ENCODE results near the gene ITGA11. TPM values are rescaled to one million over a fixed set of nuclear protein-coding genes. Genes with fewer than 3 reads are reported as not detected.
A peak's percentile ranks its signal among the peaks of the same experiment; 100 is the strongest.

Gene ITGA11
- total and polyA plus RNA-seq, 2 of the 4 experiments (the other 2 are of a cell fraction), result 4.1 to 6.6 TPM

DNA sequence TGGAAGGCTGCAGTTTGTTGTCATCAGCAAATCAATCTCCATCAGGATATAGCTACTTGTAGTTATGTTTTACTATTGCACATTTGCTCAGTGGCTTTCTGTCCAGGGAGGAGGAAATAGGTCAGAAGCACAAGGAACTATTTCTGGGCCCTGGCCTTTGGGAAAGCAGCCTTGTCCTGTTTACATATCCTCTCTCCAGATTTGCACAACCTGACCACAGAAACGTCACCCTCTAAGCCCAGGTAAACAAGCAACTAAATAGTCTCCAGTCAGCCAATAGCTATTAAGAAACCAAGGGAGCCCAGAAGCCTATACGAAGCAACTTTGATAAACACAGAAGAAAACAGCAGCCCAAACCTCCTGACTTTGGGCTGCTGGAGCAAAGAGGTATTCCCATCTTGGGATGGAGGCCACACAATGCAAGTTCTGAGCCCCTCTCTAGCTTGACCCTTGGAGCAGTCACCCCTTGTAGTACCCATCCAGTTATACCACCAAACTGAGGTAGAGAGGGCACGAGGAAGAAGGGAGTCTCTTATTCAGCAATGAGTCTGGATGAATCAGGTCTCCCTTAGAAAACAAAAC is 156.7 kb downstream of the ITGA11 start:
- H4K8ac ChIP-seq (ENCODE audit: low read depth in 2 of 2, low read length in 2 of 2), result peak overlapping the region; percentile 20 to 97; a peak in 3 of 4 replicates
- H3K4me3 ChIP-seq (ENCODE audit: insufficient read depth, low read depth, low read length), result no peak overlapping the region
- peak overlapping the region; percentile 87; the same call in 1 of the 2 replicates for H2AK5ac ChIP-seq (ENCODE audit: low read depth, low read length)
- WGBS, 2 experiments (ENCODE audit: extremely low coverage in 2 of 2, insufficient read length in 1 of 2), result no CpG with 5 or more reads among the region's 3 CpGs
- H3K9me3 ChIP-seq (ENCODE audit: control insufficient read depth, insufficient read depth, low read length), result no peaks in the 10 kb centered on the region
- H3K4me2 ChIP-seq (ENCODE audit: low read depth, low read length), result peak overlapping the region; percentile 66
- peak overlapping the region; percentile 93 for H2BK120ac ChIP-seq (ENCODE audit: low read depth, low read length)
- H3K27me3 ChIP-seq (ENCODE audit: control insufficient read depth, insufficient read depth, low read length), result no peaks in the 10 kb centered on the region
- ATAC-seq (ENCODE audit: low read depth) (no peak), DNase-seq (peak; percentile 88)
- peak overlapping the region; percentile 96 for H3K4ac ChIP-seq (ENCODE audit: low read depth, low read length)
- H3K4me1 ChIP-seq (ENCODE audit: control insufficient read depth, insufficient read depth, low read length), result peaks cover 37% of the 10 kb centered on the region
- dilution Hi-C loops (cut with HindIII; ENCODE audit: low sequenced_read_pairs, unreplicated experiment), result no loop called here
- intact Hi-C loops (cut with micrococcal nuclease), result no loop called here
- H3K9ac ChIP-seq (ENCODE audit: low read depth, low read length), result peak overlapping the region; percentile 59
- H3K9me1 ChIP-seq (ENCODE audit: insufficient read depth, low read length), result peaks cover 21% of the 10 kb centered on the region
- peak overlapping the region; percentile 90 for H2BK20ac ChIP-seq (ENCODE audit: low read depth, low read length)
- H3K79me1 ChIP-seq (ENCODE audit: low read depth in 1 of 2, low read length in 2 of 2), result peaks cover 17 to 57% of the 10 kb centered on the region in 2 experiments
- H3K23ac ChIP-seq (ENCODE audit: low read depth, low read length), result peak overlapping the region; percentile 98
- peaks cover 24% of the 10 kb centered on the region for H4K20me1 ChIP-seq (ENCODE audit: insufficient read depth, low read length)
- H3K36me3 ChIP-seq (ENCODE audit: control insufficient read depth, insufficient read depth, low read length), result peaks cover 2% of the 10 kb centered on the region; the same call in 1 of the 2 replicates
- no peak overlapping the region for H2AK9ac ChIP-seq (replicated peaks; ENCODE audit: low read depth, low read length, poor library complexity)
- H4K5ac ChIP-seq (ENCODE audit: low read depth, low read length), result peak overlapping the region; percentile 83
- in situ Hi-C loops (cut with MboI; ENCODE audit: low sequenced_read_pairs), result no loop called here
- BruUV-seq (replicated peaks), result no TSS peak
- peak overlapping the region; percentile 91 for H3K18ac ChIP-seq (ENCODE audit: low read depth, low read length)
- peak overlapping the region; percentile 97 for H2BK5ac ChIP-seq (ENCODE audit: low read depth, low read length, poor library complexity, severe bottlenecking)
- H3K56ac ChIP-seq (ENCODE audit: extremely low read depth, insufficient read depth, low read length), result no peak overlapping the region
- POLR2A ChIA-PET (ENCODE audit: unreplicated experiment), result interaction anchor here (0.6 kb wide), 1 partner anchor 76 kb away, joined by 3 read pairs; no protein-coding TSS in a partner anchor
- no peak overlapping the region for H2AFZ ChIP-seq (replicated peaks; ENCODE audit: low read length, poor library complexity)
- peak overlapping the region; percentile 80 for H3K14ac ChIP-seq (replicated peaks; ENCODE audit: low read depth, low read length)
- H4K91ac ChIP-seq (ENCODE audit: insufficient read depth, low read depth, low read length), result peak overlapping the region; percentile 80
- H3K27ac ChIP-seq (ENCODE audit: insufficient read depth, low read length), result peak overlapping the region; percentile 91
- H2BK15ac ChIP-seq (ENCODE audit: low read depth, low read length), result peak overlapping the region; percentile 94; the same call in 2 of the 3 replicates
- CTCF ChIA-PET, result interaction anchor here (0.9 to 1.2 kb wide), 2 partner anchors 10 to 23 kb away, joined by 3 to 4 read pairs; no protein-coding TSS in a partner anchor
- TF ChIP-seq MAFK (IDR thresholded peaks at IDR 0.05; ENCODE audit: low read depth, low read length) (no peak), FOS (IDR thresholded peaks at IDR 0.05; ENCODE audit: low read depth, low read length) (peak; percentile 37; the same call in 1 of the 2 replicates), SMC3 (IDR thresholded peaks at IDR 0.05; ENCODE audit: low read depth, low read length) (no peak), POLR2A (IDR thresholded peaks at IDR 0.05; ENCODE audit: low read depth, low read length) (no peak), BHLHE40 (IDR thresholded peaks at IDR 0.05; ENCODE audit: low read depth, low read length) (peak; percentile 6; the same call in 1 of the 2 replicates), NFE2L2 (IDR thresholded peaks at IDR 0.05; ENCODE audit: low read depth, low read length) (no peak), CHD1 (IDR thresholded peaks at IDR 0.05; ENCODE audit: low read depth, low read length) (no peak), RFX5 (IDR thresholded peaks at IDR 0.05; ENCODE audit: low read depth, low read length) (no peak), CEBPB (IDR thresholded peaks at IDR 0.05; ENCODE audit: low read depth, low read length) (peak; percentile 89), MXI1 (IDR thresholded peaks at IDR 0.05; ENCODE audit: borderline replicate concordance, low read depth, low read length) (no peak), ELK1 (IDR thresholded peaks at IDR 0.05; ENCODE audit: borderline replicate concordance, low read depth, low read length) (no peak), RAD21 (IDR thresholded peaks at IDR 0.05; ENCODE audit: low read length) (no peak), MAZ (IDR thresholded peaks at IDR 0.05; ENCODE audit: borderline replicate concordance, low read depth, low read length) (no peak)
- TF ChIP-seq, protein P1, sequence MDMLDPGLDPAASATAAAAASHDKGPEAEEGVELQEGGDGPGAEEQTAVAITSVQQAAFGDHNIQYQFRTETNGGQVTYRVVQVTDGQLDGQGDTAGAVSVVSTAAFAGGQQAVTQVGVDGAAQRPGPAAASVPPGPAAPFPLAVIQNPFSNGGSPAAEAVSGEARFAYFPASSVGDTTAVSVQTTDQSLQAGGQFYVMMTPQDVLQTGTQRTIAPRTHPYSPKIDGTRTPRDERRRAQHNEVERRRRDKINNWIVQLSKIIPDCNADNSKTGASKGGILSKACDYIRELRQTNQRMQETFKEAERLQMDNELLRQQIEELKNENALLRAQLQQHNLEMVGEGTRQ (IDR thresholded peaks at IDR 0.05; ENCODE audit: low read depth, low read length), result no peak
- TF ChIP-seq, protein P2, sequence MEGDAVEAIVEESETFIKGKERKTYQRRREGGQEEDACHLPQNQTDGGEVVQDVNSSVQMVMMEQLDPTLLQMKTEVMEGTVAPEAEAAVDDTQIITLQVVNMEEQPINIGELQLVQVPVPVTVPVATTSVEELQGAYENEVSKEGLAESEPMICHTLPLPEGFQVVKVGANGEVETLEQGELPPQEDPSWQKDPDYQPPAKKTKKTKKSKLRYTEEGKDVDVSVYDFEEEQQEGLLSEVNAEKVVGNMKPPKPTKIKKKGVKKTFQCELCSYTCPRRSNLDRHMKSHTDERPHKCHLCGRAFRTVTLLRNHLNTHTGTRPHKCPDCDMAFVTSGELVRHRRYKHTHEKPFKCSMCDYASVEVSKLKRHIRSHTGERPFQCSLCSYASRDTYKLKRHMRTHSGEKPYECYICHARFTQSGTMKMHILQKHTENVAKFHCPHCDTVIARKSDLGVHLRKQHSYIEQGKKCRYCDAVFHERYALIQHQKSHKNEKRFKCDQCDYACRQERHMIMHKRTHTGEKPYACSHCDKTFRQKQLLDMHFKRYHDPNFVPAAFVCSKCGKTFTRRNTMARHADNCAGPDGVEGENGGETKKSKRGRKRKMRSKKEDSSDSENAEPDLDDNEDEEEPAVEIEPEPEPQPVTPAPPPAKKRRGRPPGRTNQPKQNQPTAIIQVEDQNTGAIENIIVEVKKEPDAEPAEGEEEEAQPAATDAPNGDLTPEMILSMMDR (conservative IDR thresholded peaks at IDR 0.05; ENCODE audit: low read depth, low read length), result no peak

Measured in IMR-90 (cell line).